ENCODE measurements around the gene TCERG1L.

GRCh38 chr10:131277278-131277677 lies 34.2 kb downstream of the TCERG1L start:
- TF ChIP-seq POLR2AphosphoS5 (IDR thresholded peaks at IDR 0.05; ENCODE audit: low read depth, low read length): no peak
- no peak for TF ChIP-seq POLR2A (IDR thresholded peaks at IDR 0.05; ENCODE audit: low read depth, low read length)
- TF ChIP-seq TAF1 (IDR thresholded peaks at IDR 0.05; ENCODE audit: borderline replicate concordance, low read depth, low read length): no peak
